Astrocyte (in vitro differentiated cells and primary cell): ENCODE data around the gene PARK7. TPM values are rescaled to one million over a fixed set of nuclear protein-coding genes. Genes with fewer than 3 reads are reported as not detected.
A peak's percentile ranks its signal among the peaks of the same experiment; 100 is the strongest.

Experiments used
- DNase-seq: peaks from one replicate; pipeline ENCODE4 v3.0.0-alpha.2; 2010; ENCODE audit warnings: low read depth
- FAIRE-seq: peaks from 2 replicates; lab custom pipeline; 2011; peaks lifted over from hg19 to GRCh38; lab: Jason Lieb, UNC
- H2AFZ ChIP-seq: 2 replicates; pipeline ENCODE4 v1.6.0; 2012; ENCODE audit warnings: low read depth, low read length, inconsistent platforms
- H3K27ac ChIP-seq: 2 replicates; pipeline ENCODE4 v1.5.1; 2011; ENCODE audit warnings: low read depth, low read length, inconsistent platforms
- H3K27me3 ChIP-seq: 2 replicates; pipeline ENCODE4 v1.6.0; 2011; ENCODE audit warnings: low read length, inconsistent platforms; ENCODE audit not compliant: insufficient read depth
- H3K36me3 ChIP-seq: 2 replicates; pipeline ENCODE4 v1.5.1; 2011; ENCODE audit warnings: low read length, inconsistent platforms; ENCODE audit not compliant: insufficient read depth
- H3K4me1 ChIP-seq: 2 replicates; pipeline ENCODE4 v1.5.1; 2011; ENCODE audit warnings: low read length, inconsistent platforms; ENCODE audit not compliant: insufficient read depth
- H3K4me2 ChIP-seq: 2 replicates; pipeline ENCODE4 v1.6.0; 2012; ENCODE audit warnings: low read length, inconsistent platforms
- H3K4me3 ChIP-seq: 2 replicates; pipeline ENCODE4 v1.5.1; 2011; ENCODE audit warnings: low read depth, mild to moderate bottlenecking, low read length, inconsistent platforms; ENCODE audit not compliant: insufficient read depth
- H3K79me2 ChIP-seq: 2 replicates; pipeline ENCODE4 v1.6.0; 2012; ENCODE audit warnings: mild to moderate bottlenecking, low read length, inconsistent platforms; ENCODE audit not compliant: insufficient read depth
- H3K9ac ChIP-seq: 2 replicates; pipeline ENCODE4 v1.6.0; 2012; ENCODE audit warnings: mild to moderate bottlenecking, low read length, inconsistent platforms
- H3K9me3 ChIP-seq: 2 replicates; pipeline ENCODE4 v1.5.1; 2012; ENCODE audit warnings: low read depth, mild to moderate bottlenecking, low read length, inconsistent platforms; ENCODE audit not compliant: insufficient read depth
- H4K20me1 ChIP-seq: 2 replicates; pipeline ENCODE4 v1.6.0; 2012; ENCODE audit warnings: low read length, inconsistent platforms; ENCODE audit not compliant: insufficient read depth
- H3K27ac Mint-ChIP-seq: one replicate; pipeline ENCODE4 v1.8.0; 2021; ENCODE audit warnings: mild to moderate bottlenecking, mixed read lengths; ENCODE audit not compliant: unreplicated experiment
- H3K27me3 Mint-ChIP-seq: one replicate; pipeline ENCODE4 v1.8.0; 2021; ENCODE audit warnings: low read depth, mixed read lengths; ENCODE audit not compliant: unreplicated experiment
- H3K36me3 Mint-ChIP-seq: one replicate; pipeline ENCODE4 v1.8.0; 2021; ENCODE audit warnings: low read depth, mixed read lengths; ENCODE audit not compliant: unreplicated experiment
- H3K4me1 Mint-ChIP-seq: one replicate; pipeline ENCODE4 v1.8.0; 2021; ENCODE audit warnings: low read depth, mixed read lengths; ENCODE audit not compliant: unreplicated experiment
- H3K4me3 Mint-ChIP-seq: one replicate; pipeline ENCODE4 v1.8.0; 2021; ENCODE audit warnings: mild to moderate bottlenecking, moderate library complexity, mixed read lengths; ENCODE audit not compliant: unreplicated experiment
- H3K9me3 Mint-ChIP-seq: one replicate; pipeline ENCODE4 v1.8.0; 2021; ENCODE audit warnings: mild to moderate bottlenecking, mixed read lengths; ENCODE audit not compliant: unreplicated experiment
- EZH2 ChIP-seq: IDR thresholded peaks from 2 replicates; pipeline ENCODE4 v1.6.1; 2012; ENCODE audit warnings: mild to moderate bottlenecking, low read length, inconsistent platforms; ENCODE audit not compliant: insufficient read depth
- total RNA-seq: library from RNA; stranded (reverse); gene quantifications from 2 replicates; pipeline ENCODE4 v1.2.1, GENCODE V29; 2021
- TF ChIP-seq, protein P1 (sequence below): IDR thresholded peaks from 2 replicates; pipeline ENCODE4 v1.5.1; 2011; ENCODE audit warnings: low read depth, mild to moderate bottlenecking, inconsistent platforms, low read length, moderate library complexity; ENCODE audit not compliant: insufficient read depth

PARK7 gene
- total RNA-seq, 1 donor from 2014 or later = 282 TPM

DNA sequence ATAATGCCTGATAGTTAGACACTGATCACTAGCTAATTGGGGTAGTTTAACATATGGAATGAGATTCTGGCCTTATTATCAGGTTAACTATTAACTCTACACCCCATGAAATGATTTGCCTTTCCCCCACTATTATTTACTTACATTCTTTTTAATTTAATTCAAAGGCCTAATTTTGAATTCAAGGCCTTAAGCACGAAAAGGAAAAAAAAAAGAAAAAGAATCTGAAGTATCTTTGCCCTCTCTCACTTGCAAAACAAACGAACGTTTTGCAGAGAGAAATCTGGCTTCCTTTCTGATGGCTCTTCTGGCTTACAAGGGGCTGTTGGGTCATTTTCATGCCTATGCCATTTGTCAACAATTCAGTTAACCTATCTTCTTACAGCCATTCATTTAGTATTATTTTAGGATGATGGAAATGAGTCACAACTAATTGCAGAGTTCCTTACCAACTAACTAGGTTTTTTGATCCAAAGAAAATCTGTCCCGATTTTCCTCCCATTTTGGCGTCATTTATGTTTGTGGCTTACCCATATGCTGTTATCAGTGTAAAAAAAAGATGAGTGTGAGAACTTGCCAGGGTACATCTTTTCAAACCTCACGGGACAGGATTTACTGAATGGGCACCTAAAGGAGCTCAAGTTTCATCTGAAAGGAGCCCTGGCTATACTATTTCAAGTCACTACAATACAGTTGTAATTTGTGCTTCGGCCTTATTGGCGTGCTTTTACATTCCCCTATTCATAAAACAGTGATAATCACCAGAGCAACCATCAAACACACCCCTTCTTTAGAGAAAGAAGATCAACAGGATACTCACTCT is 66.4 kb downstream of the PARK7 start:
- H3K9me3 ChIP-seq = no peaks in the 10 kb centered on the region
- peaks cover 2% of the 10 kb centered on the region for H3K36me3 Mint-ChIP-seq
- no peak for TF ChIP-seq EZH2
- TF ChIP-seq, protein P1, sequence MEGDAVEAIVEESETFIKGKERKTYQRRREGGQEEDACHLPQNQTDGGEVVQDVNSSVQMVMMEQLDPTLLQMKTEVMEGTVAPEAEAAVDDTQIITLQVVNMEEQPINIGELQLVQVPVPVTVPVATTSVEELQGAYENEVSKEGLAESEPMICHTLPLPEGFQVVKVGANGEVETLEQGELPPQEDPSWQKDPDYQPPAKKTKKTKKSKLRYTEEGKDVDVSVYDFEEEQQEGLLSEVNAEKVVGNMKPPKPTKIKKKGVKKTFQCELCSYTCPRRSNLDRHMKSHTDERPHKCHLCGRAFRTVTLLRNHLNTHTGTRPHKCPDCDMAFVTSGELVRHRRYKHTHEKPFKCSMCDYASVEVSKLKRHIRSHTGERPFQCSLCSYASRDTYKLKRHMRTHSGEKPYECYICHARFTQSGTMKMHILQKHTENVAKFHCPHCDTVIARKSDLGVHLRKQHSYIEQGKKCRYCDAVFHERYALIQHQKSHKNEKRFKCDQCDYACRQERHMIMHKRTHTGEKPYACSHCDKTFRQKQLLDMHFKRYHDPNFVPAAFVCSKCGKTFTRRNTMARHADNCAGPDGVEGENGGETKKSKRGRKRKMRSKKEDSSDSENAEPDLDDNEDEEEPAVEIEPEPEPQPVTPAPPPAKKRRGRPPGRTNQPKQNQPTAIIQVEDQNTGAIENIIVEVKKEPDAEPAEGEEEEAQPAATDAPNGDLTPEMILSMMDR = no peak
- peak overlapping the region; percentile 95 for H3K9ac ChIP-seq
- peak overlapping the region; percentile 85 for H3K4me3 Mint-ChIP-seq
- peak overlapping the region; percentile 61 for H3K4me3 ChIP-seq
- peaks cover 27% of the 10 kb centered on the region for H4K20me1 ChIP-seq
- no peaks in the 10 kb centered on the region for H3K27me3 Mint-ChIP-seq
- FAIRE-seq (no peak), DNase-seq (peak; percentile 89)
- peak overlapping the region; percentile 94 for H3K4me2 ChIP-seq
- peaks cover 31% of the 10 kb centered on the region for H3K4me1 Mint-ChIP-seq
- no peak overlapping the region for H2AFZ ChIP-seq
- peak overlapping the region; percentile 37 for H3K27ac Mint-ChIP-seq
- no peaks in the 10 kb centered on the region for H3K9me3 Mint-ChIP-seq
- peaks cover 40% of the 10 kb centered on the region for H3K79me2 ChIP-seq
- H3K4me1 ChIP-seq = peaks cover 37% of the 10 kb centered on the region
- peak overlapping the region; percentile 87 for H3K27ac ChIP-seq
- no peaks in the 10 kb centered on the region for H3K27me3 ChIP-seq
- no peaks in the 10 kb centered on the region for H3K36me3 ChIP-seq

DNA sequence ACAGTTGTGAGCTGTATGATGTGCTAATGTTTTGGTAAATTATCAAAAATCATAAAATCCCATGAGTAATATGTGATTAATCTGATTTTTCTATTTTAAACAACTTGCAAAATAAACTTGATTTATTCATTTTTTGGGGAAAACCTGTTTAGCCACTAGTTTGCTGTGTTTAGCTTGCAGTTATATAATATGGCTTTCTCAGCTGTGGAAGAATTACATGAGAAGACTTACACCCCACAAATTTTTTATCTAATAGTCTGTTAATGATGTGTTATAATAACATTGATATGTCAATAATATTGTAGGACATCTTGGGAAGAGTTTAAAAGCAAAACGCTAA is 67.0 kb downstream of the PARK7 start:
- Mint-ChIP-seq H3K27ac (no peak overlapping the region), H3K9me3 (no peaks in the 10 kb centered on the region), H3K27me3 (no peaks in the 10 kb centered on the region), H3K4me3 (no peak overlapping the region), H3K4me1 (peaks cover 31% of the 10 kb centered on the region), H3K36me3 (peaks cover 2% of the 10 kb centered on the region)
- Histone ChIP-seq H3K4me1 (peaks cover 34% of the 10 kb centered on the region), H3K79me2 (peaks cover 34% of the 10 kb centered on the region), H3K4me2 (peak overlapping the region; percentile 94), H2AFZ (no peak overlapping the region), H4K20me1 (peaks cover 21% of the 10 kb centered on the region), H3K4me3 (no peak overlapping the region), H3K27me3 (no peaks in the 10 kb centered on the region), H3K9me3 (no peaks in the 10 kb centered on the region), H3K9ac (peak overlapping the region; percentile 95), H3K36me3 (no peaks in the 10 kb centered on the region), H3K27ac (peak overlapping the region; percentile 87)
- DNase-seq (no peak), FAIRE-seq (no peak)
- TF ChIP-seq, protein P1 = no peak
- no peak for TF ChIP-seq EZH2
